Heart right ventricle (tissue), 16 donors: ENCODE results near the gene SLC52A1. TPM values are rescaled to one million over a fixed set of nuclear protein-coding genes. Genes with fewer than 3 reads are reported as not detected.

Experiments used
- ATAC-seq, 8 donors: fragments of 200-7000 bp; cut with Tn5 transposase; one replicate each; pipeline ENCODE4 v1.9.1; 2020; ENCODE audit warnings: mild to moderate bottlenecking in 8 of 8, moderate library complexity in 8 of 8, moderate number of reproducible peaks in 1 of 8
- DNase-seq, 2 donors: peaks; one replicate each; pipeline ENCODE4 v3.0.0-alpha.2; 2020
- H3K27ac ChIP-seq, 10 donors: fragments of 200-600 bp; sonication (generic) in 2 of 10; one replicate each; pipeline versions ENCODE4 v1.5.0 to v1.8.0; 2020 to 2022; ENCODE audit warnings: mild to moderate bottlenecking in 3 of 10
- H3K27me3 ChIP-seq, 7 donors: fragments of 200-600 bp; one replicate each; pipeline ENCODE4 v1.8.0; 2021 to 2022; ENCODE audit warnings: mild to moderate bottlenecking in 2 of 7
- H3K36me3 ChIP-seq, 9 donors: fragments of 200-600 bp; sonication (generic) in 1 of 9; one replicate each; pipeline versions ENCODE4 v1.5.0 to v1.8.0; 2020 to 2022; ENCODE audit warnings: mild to moderate bottlenecking in 2 of 9
- H3K4me1 ChIP-seq, 9 donors: fragments of 200-600 bp; sonication (generic) in 1 of 9; one replicate each; pipeline versions ENCODE4 v1.5.0 to v1.8.0; 2020 to 2022; ENCODE audit warnings: mild to moderate bottlenecking in 4 of 9
- H3K4me3 ChIP-seq, 10 donors: fragments of 200-600 bp; sonication (generic) in 2 of 10; one replicate each; pipeline versions ENCODE4 v1.5.0 to v1.8.0; 2020 to 2022; ENCODE audit warnings: mild to moderate bottlenecking in 7 of 10, moderate library complexity in 2 of 10
- H3K9me3 ChIP-seq, 11 donors: fragments of 200-600 bp in 10 of 11; sonication (generic) in 2 of 11; one replicate each; pipeline versions ENCODE4 v1.5.0 to v1.8.0; 2013 to 2022; ENCODE audit warnings: mild to moderate bottlenecking in 2 of 11, control low read depth in 1 of 11, moderate library complexity in 1 of 11
- CTCF ChIP-seq, 9 donors: fragments of 200-600 bp; sonication (generic) in 2 of 9; IDR thresholded peaks; one replicate each; pipeline versions ENCODE4 v1.5.0 to v1.8.0; 2021 to 2022; ENCODE audit warnings: antibody characterized with exemption in 9 of 9, mild to moderate bottlenecking in 5 of 9, moderate library complexity in 1 of 9
- WGBS, 2 donors: extraction: QIAGEN DNeasy Blood & Tissue Kit; methylation state at CpG; one replicate each; pipeline ENCODE4 v1.1.7; 2013; ENCODE audit warnings: inconsistent platforms in 1 of 2; 5-methylcytosine and 5-hydroxymethylcytosine counted together
- intact Hi-C, 10 donors: fragments of 100-400 bp; cut with DNase I; formaldehyde crosslinking; loops; one replicate each; pipeline versions ENCODE4 v1.11.1 to v1.14.2; 2022
- polyA plus RNA-seq, 2 donors: library from polyadenylated mRNA; stranded (reverse); fragments of 200-250 nt; gene quantifications; one replicate each; pipeline ENCODE4 v1.2.3, GENCODE V29; 2013
- total RNA-seq, 10 donors: library from RNA; stranded (reverse); fragmentation: NEBNext Ultra II Directional in 3 of 10; extraction: Animal tissue kit (Norgen Biotek cat#: 25700) in 3 of 10; gene quantifications; one replicate each; pipeline versions ENCODE4 v1.2.1 to v1.2.4, GENCODE V29; 2021 to 2023
- donor health status: Arrhythmogenic right ventricular cardiomyopathy.
- donor health status: ischemic (EF 13 %, LVEDD 7.1; RV severe dilation, severe dysfunction).
- donor health status: healthy with polysubstance abuse.
- donor health status: DM: no; HTN: yes; CAD: no.
- donor health status: DM: no; HTN: no; CAD: no.
- donor health status: ischemic (EF 25% LVEDD 6.9; RV normal size, moderate dysfunction).
- donor health status: ischemic (EF 25% LVEDD 5.7; RV mildly dilated, moderate dysfunction).
- donor health status: healthy.
- donor health status: DM: yes; HTN: yes; CAD: no.
- donor health status: Ischemic cardiomyopathy.
- donor health status: ischemic (EF 35%, LVEDD 5.7; RV mildly dilated, moderate dysfunction).
- donor health status: nonischemic (EF 11% LVEDD 7.7; RV severe dilation, severe dysfunction).
- donor health status: DM: yes; HTN: yes; CAD: no.
- donor health status: PGD.
- donor health status: ischemic (EF 29% LVEDD 5.4; RV normal size, mild dysfunction).
- donor health status: nonischemic (EF 23%, LVEDD 6.1; RV moderate dilation, normal function).

SLC52A1 gene
- total and polyA plus RNA-seq, 12 donors, result 0.11 to 0.14 (median 0.12) TPM; not detected in 9

GRCh38 chr17:4986951-4987766 is 48.1 kb downstream of the SLC52A1 start, which contains the start of gene CAMTA2:
CAMTA2 (minus strand) TSS chr17:4987675; CDS start chr17:4986222, 1,453 bp downstream.
- peaks cover 0 to 35% (median 12%) of the 10 kb centered on the region in 9 donors for H3K36me3 ChIP-seq
- 1% methylated on average over 57 to 78 of the region's 78 CpGs for WGBS, 2 donors
- H3K9me3 ChIP-seq, result no peaks in the 10 kb centered on the region
- peak within 1 kb of the TSS; percentile 61 to 97 (median 89) for H3K4me3 ChIP-seq
- H3K27me3 ChIP-seq, result no peaks in the 10 kb centered on the region
- peak; percentile 94 for DNase-seq
- H3K27ac ChIP-seq, result peak within 1 kb of the TSS; percentile 83 to 98 (median 95)
- intact Hi-C loops, result loop anchor here in 8 of 10 donors (1.0 to 10.0 kb wide), 8 partner anchors 20 to 80 kb away; partner anchors contain the start of genes GP1BA (in 2 of the 8), RNF167 (in 2 of the 8), SLC25A11 (in 2 of the 8) and PFN1 (in 1 of the 8)
- ATAC-seq, result peak; percentile 94 to 97 (median 96)
- H3K4me1 ChIP-seq, result peaks cover 5 to 44% (median 26%) of the 10 kb centered on the region in 9 donors
- peak; percentile 58 to 93 (median 78) for TF ChIP-seq CTCF (IDR thresholded peaks at IDR 0.05)

- Histone ChIP-seq H3K27ac (peak overlapping the region; percentile 83 to 98 (median 95)), H3K36me3 (peaks cover 0 to 42% (median 19%) of the 10 kb centered on the region in 9 donors), H3K27me3 (no peaks in the 10 kb centered on the region), H3K4me1 (peaks cover 5 to 46% (median 26%) of the 10 kb centered on the region in 9 donors), H3K4me3 (peak overlapping the region; percentile 61 to 97 (median 89)), H3K9me3 (no peaks in the 10 kb centered on the region)
- no peak for TF ChIP-seq CTCF (IDR thresholded peaks at IDR 0.05)
- ATAC-seq (peak in 6 of 8 donors; percentile 4 to 25 (median 18)), DNase-seq (no peak)
- intact Hi-C loops, result loop anchor here in 8 of 10 donors (1.0 to 10.0 kb wide), 7 partner anchors 38 to 79 kb away; partner anchors contain the start of genes GP1BA (in 2 of the 8), RNF167 (in 2 of the 8), SLC25A11 (in 2 of the 8) and PFN1 (in 1 of the 8)
- 35 to 45% methylated on average over 5 of the region's 5 CpGs for whole genome bisulfite sequencing, 2 donors
Measured at GRCh38 chr17:4986403-4986802, 48.8 kb downstream of the SLC52A1 start.

Other genes starting within 250 kb of the SLC52A1 start
- 1 to 10 TPM in 1 of 10 donors, under 1 TPM in 7, not detected in 2; 0.38 to 2.1 (median 0.59) TPM for gene VMO1, start 249.1 kb downstream of the SLC52A1 start, total RNA-seq
- gene VMO1, start 249.1 kb downstream of the SLC52A1 start, polyA plus RNA-seq, result 1 to 10 TPM; 1.2 to 1.8 TPM
- gene GLTPD2, start 246.5 kb downstream of the SLC52A1 start, total RNA-seq, result under 1 TPM in 1 of 10 donors, not detected in 9; 0.25 TPM
- not detected for gene GLTPD2, start 246.5 kb downstream of the SLC52A1 start, polyA plus RNA-seq
- 100 to 1,000 TPM; 160 to 221 (median 176) TPM for gene PSMB6, start 239.3 kb downstream of the SLC52A1 start, total RNA-seq
- gene PSMB6, start 239.3 kb downstream of the SLC52A1 start, polyA plus RNA-seq, result 100 to 1,000 TPM; 151 to 386 TPM
- 10 to 100 TPM in 6 of 10 donors, 1 to 10 TPM in 4; 6.4 to 18.6 (median 10.4) TPM for gene PLD2, start 228.3 kb downstream of the SLC52A1 start, total RNA-seq
- gene PLD2, start 228.3 kb downstream of the SLC52A1 start, polyA plus RNA-seq, result 10 to 100 TPM in 1 of 2 donors, 1 to 10 TPM in 1; 5.6 to 20.7 TPM
- gene MINK1, start 202.1 kb downstream of the SLC52A1 start, total RNA-seq, result 10 to 100 TPM; 26.4 to 54.1 (median 33.5) TPM
- 10 to 100 TPM; 17.3 to 52.3 TPM for gene MINK1, start 202.1 kb downstream of the SLC52A1 start, polyA plus RNA-seq
- under 1 TPM in 9 of 10 donors, not detected in 1; 0.28 to 0.86 (median 0.39) TPM for gene C17orf107, start 135.9 kb downstream of the SLC52A1 start, total RNA-seq
- gene C17orf107, start 135.9 kb downstream of the SLC52A1 start, polyA plus RNA-seq, result under 1 TPM; 0.44 to 0.57 TPM
- gene CHRNE, start 132.3 kb downstream of the SLC52A1 start, total RNA-seq, result 1 to 10 TPM in 3 of 10 donors, under 1 TPM in 7; 0.19 to 1.6 (median 0.53) TPM
- under 1 TPM; 0.44 to 0.71 TPM for gene CHRNE, start 132.3 kb downstream of the SLC52A1 start, polyA plus RNA-seq
- under 1 TPM in 5 of 10 donors, not detected in 5; 0.15 to 0.53 (median 0.39) TPM for gene GP1BA, start 103.1 kb downstream of the SLC52A1 start, total RNA-seq
- gene GP1BA, start 103.1 kb downstream of the SLC52A1 start, polyA plus RNA-seq, result under 1 TPM; 0.04 to 0.15 TPM
- gene SLC25A11, start 95.4 kb downstream of the SLC52A1 start, total RNA-seq, result 100 to 1,000 TPM; 181 to 312 (median 242) TPM
- 100 to 1,000 TPM; 126 to 127 TPM for gene SLC25A11, start 95.4 kb downstream of the SLC52A1 start, polyA plus RNA-seq
- 100 to 1,000 TPM in 1 of 10 donors, 10 to 100 TPM in 9; 65.0 to 104 (median 80.9) TPM for gene RNF167, start 95.2 kb downstream of the SLC52A1 start, total RNA-seq
- 100 to 1,000 TPM; 132 to 202 TPM for gene RNF167, start 95.2 kb downstream of the SLC52A1 start, polyA plus RNA-seq
- gene PFN1, start 86.9 kb downstream of the SLC52A1 start, total RNA-seq, result 100 to 1,000 TPM; 144 to 376 (median 160) TPM
- 100 to 1,000 TPM; 170 to 830 TPM for gene PFN1, start 86.9 kb downstream of the SLC52A1 start, polyA plus RNA-seq
- gene ENO3, start 84.3 kb downstream of the SLC52A1 start, total RNA-seq, result 1,000 to 10,000 TPM in 2 of 10 donors, 100 to 1,000 TPM in 8; 609 to 1,418 (median 746) TPM
- gene ENO3, start 84.3 kb downstream of the SLC52A1 start, polyA plus RNA-seq, result 1,000 to 10,000 TPM in 1 of 2 donors, 100 to 1,000 TPM in 1; 143 to 1,668 TPM
- gene SPAG7, start 67.6 kb downstream of the SLC52A1 start, total RNA-seq, result 100 to 1,000 TPM in 9 of 10 donors, 10 to 100 TPM in 1; 95.5 to 189 (median 135) TPM
- gene SPAG7, start 67.6 kb downstream of the SLC52A1 start, polyA plus RNA-seq, result 100 to 1,000 TPM; 134 to 157 TPM
- gene CAMTA2, start 47.8 kb downstream of the SLC52A1 start, total RNA-seq, result 10 to 100 TPM; 26.0 to 42.0 (median 33.7) TPM
- gene CAMTA2, start 47.8 kb downstream of the SLC52A1 start, polyA plus RNA-seq, result 10 to 100 TPM; 43.1 to 74.3 TPM
- gene INCA1, start 37.9 kb downstream of the SLC52A1 start, total RNA-seq, result 1 to 10 TPM; 1.8 to 2.9 (median 2.2) TPM
- 1 to 10 TPM in 1 of 2 donors, under 1 TPM in 1; 0.83 to 7.8 TPM for gene INCA1, start 37.9 kb downstream of the SLC52A1 start, polyA plus RNA-seq
- 100 to 1,000 TPM; 565 to 826 (median 598) TPM for gene KIF1C, start 37.5 kb downstream of the SLC52A1 start, total RNA-seq
- gene KIF1C, start 37.5 kb downstream of the SLC52A1 start, polyA plus RNA-seq, result 100 to 1,000 TPM; 141 to 158 TPM
- 10 to 100 TPM in 8 of 10 donors, 1 to 10 TPM in 2; 7.6 to 14.6 (median 12.2) TPM for gene ZFP3, start 43.0 kb upstream of the SLC52A1 start, total RNA-seq
- 1 to 10 TPM; 3.1 to 4.5 TPM for gene ZFP3, start 43.0 kb upstream of the SLC52A1 start, polyA plus RNA-seq
- 1 to 10 TPM; 2.1 to 5.8 (median 4.4) TPM for gene ZNF232, start 76.5 kb upstream of the SLC52A1 start, total RNA-seq
- gene ZNF232, start 76.5 kb upstream of the SLC52A1 start, polyA plus RNA-seq, result 1 to 10 TPM; 3.6 to 4.3 TPM
- gene USP6, start 80.6 kb upstream of the SLC52A1 start, total RNA-seq, result 1 to 10 TPM in 2 of 10 donors, under 1 TPM in 7, not detected in 1; 0.05 to 1.6 (median 0.06) TPM
- under 1 TPM; 0.01 to 0.07 TPM for gene USP6, start 80.6 kb upstream of the SLC52A1 start, polyA plus RNA-seq
- gene ZNF594, start 156.4 kb upstream of the SLC52A1 start, total RNA-seq, result 1 to 10 TPM; 4.0 to 9.1 (median 6.7) TPM
- gene ZNF594, start 156.4 kb upstream of the SLC52A1 start, polyA plus RNA-seq, result 1 to 10 TPM; 1.4 to 3.6 TPM
- gene SCIMP, start 199.4 kb upstream of the SLC52A1 start, total RNA-seq, result 1 to 10 TPM in 2 of 10 donors, under 1 TPM in 8; 0.11 to 9.7 (median 0.73) TPM
- 1 to 10 TPM in 1 of 2 donors, under 1 TPM in 1; 0.15 to 1.0 TPM for gene SCIMP, start 199.4 kb upstream of the SLC52A1 start, polyA plus RNA-seq
- 10 to 100 TPM; 51.3 to 69.1 (median 57.6) TPM for gene RABEP1, start 246.9 kb upstream of the SLC52A1 start, total RNA-seq
- gene RABEP1, start 246.9 kb upstream of the SLC52A1 start, polyA plus RNA-seq, result 10 to 100 TPM; 19.5 to 24.3 TPM